Embryonic facial prominence (tissue), 1 donor: ENCODE data around the gene FCRL6.

ENCODE experiments used
- DNase-seq: peaks from one replicate; pipeline ENCODE4 v3.0.0-alpha.2; 2016; ENCODE audit errors: extremely low spot score

FCRL6 gene, protein sequence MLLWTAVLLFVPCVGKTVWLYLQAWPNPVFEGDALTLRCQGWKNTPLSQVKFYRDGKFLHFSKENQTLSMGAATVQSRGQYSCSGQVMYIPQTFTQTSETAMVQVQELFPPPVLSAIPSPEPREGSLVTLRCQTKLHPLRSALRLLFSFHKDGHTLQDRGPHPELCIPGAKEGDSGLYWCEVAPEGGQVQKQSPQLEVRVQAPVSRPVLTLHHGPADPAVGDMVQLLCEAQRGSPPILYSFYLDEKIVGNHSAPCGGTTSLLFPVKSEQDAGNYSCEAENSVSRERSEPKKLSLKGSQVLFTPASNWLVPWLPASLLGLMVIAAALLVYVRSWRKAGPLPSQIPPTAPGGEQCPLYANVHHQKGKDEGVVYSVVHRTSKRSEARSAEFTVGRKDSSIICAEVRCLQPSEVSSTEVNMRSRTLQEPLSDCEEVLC

DNA sequence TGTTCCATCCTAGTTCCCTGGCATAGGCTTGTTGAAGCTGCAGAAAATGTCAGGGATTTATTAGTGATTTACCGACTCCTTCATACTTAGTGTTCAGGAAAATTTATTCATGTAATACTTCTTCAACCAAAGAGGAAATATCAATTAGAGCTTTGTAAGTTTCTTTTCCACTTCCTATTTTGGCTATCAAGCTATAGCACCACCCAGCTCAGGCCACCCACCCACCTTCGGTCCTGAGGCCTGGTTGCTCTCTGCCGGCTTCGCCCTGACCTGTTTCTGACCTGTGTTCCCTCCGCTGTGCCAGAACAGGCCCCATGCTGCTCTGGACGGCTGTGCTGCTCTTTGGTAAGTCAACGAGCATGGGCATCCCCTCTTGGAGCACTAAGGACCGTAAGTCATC lies at the start of gene FCRL6:
Gene FCRL6, plus strand, starts transcription at position 250 of the 400 bp plus-strand sequence. Its CDS starts 65 bp downstream, at position 315.
- DNase-seq: no peak

DNA sequence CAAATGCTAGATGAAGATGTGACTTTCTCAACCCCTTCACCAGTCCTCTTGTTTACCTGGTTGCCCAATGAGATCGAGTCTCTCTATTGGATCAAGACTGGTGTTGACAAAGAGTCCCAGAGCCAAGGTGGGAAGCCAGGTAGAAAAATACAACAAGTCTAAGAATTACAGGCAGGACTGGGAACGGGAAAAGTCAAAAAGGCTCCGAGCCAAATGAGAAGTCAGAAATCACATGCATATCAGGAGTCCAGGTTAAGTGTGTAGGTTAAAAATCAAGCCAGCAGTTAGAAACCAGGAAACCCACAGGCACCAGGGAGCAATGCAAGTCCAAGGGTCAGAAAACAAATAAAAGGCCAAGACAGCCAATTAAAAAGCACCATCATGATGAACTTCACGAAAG lies 48.8 kb upstream of the FCRL6 start:
- DNase-seq: no peak

DNA sequence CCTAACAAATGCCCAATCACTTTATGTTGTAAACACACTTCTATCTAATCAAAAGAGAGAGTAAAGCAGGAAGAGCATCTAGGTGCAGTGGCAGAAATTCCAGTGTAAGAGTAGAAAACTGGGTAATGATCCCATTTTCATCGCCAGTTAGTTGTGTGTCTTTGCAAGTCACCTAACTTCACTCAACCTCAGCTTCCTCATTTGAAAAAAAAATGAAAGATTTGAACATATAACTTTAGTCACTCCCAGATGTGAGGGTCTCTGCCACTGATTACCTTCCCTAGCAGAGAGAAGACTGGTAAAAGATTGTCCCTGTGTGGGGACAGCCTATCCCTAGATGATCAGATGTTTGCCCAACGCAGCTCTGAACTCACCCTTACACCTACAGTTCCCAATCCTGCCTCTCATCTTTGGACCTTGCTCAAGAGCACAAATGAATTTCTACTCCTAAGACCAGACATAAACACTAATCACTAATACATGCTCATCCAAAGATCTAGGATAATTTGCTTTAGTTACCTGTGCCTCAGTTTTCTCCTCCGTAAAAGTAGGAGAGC lies 46.6 kb upstream of the FCRL6 start:
- DNase-seq: no peak

DNA sequence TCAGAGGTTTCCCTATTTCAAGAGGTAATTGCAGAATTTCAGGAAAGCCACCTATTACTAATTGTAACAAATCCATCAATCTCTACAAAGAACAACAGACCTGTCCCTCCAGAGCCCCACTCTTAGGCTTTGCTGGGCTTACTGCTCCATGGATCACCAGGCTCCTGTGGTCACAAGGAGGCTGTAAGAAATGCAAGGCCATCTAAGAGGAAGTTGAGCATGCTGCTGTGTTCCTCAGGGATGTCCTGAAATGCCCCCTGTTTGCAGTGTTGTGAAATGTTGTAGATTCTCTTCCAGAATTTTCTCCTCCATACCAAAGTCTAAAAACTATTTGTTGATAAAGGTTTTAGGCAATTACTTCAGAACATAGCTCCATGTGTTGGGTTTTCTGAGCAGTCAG lies 45.8 kb upstream of the FCRL6 start:
- DNase-seq: no peak

DNA sequence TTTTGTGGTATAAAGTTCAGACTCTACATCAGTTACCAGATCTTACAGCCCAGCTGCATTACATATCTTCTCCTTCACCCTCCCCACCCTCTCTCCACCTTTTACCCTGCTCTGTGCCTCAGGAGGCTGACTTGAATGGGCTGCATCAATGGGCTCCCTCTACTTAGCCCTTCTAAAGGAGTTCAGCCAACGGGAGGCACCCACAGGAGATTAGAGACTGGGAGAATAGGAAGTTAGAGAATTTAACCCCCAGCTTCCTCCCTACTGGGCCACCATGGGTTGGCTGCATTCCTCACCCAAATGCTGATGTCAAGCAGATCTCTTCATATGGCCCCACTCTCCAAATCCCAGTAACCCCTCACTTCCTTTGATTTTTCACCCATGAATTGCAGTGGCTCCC lies 38.5 kb upstream of the FCRL6 start:
- no peak for DNase-seq

DNA sequence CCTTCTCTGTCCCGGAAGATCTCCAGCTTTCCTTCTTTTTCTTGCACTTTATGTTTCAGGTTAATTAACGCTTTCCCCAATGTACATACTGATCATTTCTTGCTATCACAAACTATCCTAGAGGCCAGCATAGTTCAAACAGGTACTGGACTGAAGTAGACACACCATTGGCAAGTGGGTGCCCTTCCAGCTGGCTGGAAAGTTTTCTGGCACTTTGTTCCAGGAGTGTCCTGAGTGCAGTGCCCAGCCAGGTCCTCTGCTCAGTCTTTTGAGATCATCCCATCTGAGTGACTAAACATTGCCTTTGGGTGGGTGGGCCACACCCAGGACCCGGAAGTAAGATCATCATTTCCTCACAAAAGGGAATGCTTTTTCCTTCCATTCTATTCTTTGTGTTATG lies 36.4 kb upstream of the FCRL6 start:
- no peak for DNase-seq

DNA sequence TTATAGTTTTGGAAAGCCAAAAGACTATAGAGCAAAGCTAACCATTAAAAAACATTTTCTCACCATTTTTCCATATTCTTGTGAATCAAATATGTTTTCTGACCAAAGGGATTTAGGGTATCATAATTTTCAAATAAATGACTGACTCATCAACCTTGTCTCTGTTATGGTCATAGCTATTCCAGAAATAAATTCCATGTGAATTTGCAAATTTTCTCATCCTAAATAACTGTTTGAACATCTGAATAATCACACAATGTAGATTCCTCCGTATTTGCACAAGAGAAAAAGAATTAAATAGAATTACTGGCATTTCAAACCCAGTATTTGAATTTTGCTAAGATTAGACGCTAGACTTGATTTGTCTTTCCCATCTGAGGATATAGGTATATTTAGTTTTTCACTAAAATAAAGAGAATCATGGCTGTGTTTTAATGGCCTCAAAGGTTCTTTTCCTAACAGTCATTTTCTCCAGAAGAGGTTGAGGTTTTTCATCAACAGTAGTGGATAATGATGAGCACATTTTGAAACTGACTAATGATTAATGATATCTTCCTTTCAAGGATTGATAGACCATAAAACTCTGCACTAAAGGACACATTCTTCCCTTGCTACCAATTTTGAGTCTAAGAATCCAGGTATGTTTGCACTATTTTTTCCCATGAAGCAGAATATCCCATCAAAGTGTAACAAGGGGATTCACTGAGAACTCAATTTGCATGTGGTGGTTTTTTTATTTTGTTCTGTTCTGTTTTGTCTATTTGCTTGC lies 30.8 kb upstream of the FCRL6 start:
- no peak for DNase-seq

DNA sequence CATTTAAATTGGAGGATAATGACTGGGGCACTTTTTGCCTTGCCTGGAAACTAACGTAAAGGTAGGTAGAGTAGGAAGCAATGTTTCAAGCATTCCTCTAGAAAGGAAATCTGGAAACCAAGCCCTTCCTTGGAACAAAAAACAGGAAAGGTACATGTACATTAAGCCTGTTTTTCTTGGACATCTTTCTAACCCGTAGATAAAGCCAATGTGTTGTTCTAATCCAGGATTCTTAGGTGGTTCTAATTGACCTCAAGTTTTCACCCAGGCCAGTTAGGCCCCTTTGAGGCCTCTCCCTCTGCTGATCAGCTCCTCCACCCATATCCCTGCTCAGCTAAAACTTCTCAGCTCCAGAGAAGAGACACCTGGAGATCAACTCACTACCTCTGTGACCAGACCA lies 27.7 kb upstream of the FCRL6 start:
- DNase-seq: no peak

DNA sequence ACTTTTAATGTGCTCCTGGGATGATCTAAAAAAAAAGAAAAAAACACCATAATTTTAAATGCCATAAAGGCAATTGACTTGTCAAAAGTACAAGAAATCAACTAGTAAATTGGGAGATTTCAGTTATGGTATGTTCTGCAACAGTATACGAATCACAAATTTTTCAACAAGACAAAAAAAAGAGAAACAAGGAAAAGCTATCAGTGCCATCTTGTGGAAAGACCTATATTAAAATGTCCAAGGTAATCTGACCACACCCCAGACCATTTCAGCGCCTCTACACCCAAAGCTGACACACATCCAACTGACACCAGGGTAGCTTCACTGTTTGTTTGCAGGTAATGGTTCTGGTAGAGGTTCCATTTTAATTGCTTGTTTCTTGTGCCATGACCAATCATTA lies 26.4 kb upstream of the FCRL6 start:
- no peak for DNase-seq

DNA sequence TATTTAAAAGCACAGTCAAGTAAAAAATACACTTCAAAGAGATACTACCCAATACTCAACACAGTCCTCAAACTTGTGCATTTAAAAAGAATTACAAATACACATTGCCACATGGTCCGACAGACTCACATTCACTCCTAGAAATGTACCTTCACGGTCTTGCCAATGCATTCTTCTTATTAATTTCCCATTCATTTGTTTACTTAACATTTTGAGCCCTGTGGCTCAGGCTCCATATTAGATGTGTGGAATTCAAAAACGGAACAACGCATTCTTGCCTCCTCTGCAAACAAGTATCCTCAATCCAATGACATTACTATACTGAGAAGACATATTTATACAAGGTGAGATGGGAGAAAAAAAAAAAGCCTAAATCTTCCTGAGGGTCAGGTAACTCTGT lies 23.9 kb upstream of the FCRL6 start:
- DNase-seq: no peak

DNA sequence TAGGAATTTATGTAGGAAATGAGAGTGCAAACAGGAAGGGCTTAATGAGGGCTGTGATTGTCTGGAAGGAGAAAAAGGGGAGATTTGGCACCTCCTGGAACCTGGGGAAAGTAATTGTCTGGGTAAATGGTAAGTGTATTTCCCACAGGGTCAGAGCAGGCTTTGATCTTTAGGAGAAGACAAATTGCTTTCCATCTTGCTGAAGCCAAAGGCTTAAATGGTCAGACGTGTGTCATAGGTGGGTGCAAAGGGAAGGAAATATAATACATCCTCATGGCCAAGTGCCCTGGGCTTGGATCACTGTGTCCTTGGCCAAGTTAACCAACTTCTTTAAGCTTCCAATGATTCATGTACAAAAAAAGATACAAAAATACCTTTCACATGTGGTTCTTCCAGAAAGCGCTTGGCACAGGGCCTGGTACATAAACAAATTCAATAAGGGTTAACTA lies 22.7 kb upstream of the FCRL6 start:
- DNase-seq: no peak

DNA sequence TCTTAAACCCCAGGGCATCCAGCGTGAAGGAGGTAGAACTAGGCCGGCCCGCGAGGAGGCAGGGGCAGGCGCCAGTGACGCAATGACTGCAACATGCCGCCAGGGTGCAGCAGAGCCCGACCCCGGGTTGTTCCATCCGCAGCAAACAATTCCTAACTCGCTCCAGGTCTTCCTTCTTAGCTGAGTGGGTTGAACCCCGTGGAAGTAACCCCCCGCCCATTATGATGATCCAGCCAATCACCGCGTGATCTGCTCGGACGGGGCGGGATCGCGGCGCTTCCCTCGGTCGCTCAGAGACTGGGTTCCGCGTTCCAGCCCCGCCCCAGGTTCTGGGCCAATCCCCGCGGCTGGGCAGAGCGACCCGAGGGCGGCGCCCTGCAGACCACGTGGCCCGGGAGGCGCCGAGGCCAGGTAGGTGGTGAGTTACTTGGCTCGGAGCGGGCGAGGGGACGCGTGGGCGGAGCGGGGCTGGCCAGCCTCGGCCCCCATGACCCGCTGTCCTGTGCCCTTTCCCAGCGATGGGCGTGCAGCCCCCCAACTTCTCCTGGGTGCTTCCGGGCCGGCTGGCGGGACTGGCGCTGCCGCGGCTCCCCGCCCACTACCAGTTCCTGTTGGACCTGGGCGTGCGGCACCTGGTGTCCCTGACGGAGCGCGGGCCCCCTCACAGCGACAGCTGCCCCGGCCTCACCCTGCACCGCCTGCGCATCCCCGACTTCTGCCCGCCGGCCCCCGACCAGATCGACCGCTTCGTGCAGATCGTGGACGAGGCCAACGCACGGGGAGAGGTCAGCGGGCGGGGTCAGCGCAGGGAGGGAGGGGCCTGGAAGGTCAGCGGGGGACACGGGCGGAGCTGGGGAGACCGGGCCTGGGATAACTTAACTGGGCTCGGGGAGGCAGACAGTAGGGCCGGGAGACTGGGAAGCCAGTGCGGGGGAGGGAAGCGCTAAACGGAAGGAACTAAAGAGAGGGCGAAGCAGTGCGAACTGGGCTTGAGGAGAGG lies 21.3 kb upstream of the FCRL6 start, which contains the start of gene DUSP23:
Gene DUSP23, plus strand, starts transcription at position 380 of the 1,000 bp plus-strand sequence. Its CDS starts 139 bp downstream, at position 519.
- peak; percentile 94 for DNase-seq

DNA sequence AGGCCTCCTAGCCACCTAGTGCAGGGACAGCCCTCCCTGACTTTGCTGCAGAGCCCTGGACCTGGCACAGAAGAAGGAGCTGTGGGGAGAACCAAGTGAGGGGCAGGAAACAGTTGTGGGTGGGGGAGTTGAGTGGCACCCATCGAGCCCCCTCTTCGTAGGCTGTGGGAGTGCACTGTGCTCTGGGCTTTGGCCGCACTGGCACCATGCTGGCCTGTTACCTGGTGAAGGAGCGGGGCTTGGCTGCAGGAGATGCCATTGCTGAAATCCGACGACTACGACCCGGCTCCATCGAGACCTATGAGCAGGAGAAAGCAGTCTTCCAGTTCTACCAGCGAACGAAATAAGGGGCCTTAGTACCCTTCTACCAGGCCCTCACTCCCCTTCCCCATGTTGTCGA lies 20.2 kb upstream of the FCRL6 start:
- DNase-seq: no peak

DNA sequence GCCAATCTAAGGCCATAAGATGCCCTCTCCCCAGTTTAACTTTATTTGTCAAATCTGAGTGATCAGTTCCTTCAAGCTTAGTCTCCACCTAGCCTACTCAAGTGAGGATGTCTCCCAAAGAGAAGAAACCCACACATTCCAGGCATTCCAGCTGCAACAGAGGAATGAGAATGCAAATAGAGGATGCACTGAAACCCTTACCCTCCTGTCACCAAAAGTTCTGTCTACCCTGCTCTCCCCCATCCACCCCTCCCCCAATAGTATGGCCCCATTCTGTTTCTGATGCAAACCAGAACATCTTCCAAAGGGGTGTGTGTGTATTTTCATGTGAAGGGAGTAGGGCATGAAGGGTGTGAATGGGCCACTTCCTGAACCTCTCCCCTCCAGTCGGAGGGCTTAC lies 18.4 kb upstream of the FCRL6 start:
- no peak for DNase-seq

DNA sequence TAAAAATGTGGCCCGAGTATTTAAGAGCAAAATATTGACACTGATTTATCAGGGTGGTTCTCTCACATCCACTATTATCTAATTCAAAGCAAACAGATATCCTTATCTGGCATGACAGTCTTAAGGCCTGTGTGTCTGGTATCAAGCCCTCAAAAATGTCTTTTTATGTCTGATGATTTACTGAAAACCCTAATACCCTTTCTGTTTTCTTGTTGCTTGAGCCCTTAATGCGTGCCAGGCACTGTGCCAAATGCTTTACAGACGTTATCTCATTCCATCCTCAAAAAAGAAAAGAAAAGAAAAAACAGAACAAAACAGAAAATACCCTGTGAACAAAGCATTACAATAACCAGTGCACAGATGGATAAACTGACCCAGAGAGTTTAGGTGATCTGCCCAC lies 15.7 kb upstream of the FCRL6 start:
- DNase-seq: no peak

DNA sequence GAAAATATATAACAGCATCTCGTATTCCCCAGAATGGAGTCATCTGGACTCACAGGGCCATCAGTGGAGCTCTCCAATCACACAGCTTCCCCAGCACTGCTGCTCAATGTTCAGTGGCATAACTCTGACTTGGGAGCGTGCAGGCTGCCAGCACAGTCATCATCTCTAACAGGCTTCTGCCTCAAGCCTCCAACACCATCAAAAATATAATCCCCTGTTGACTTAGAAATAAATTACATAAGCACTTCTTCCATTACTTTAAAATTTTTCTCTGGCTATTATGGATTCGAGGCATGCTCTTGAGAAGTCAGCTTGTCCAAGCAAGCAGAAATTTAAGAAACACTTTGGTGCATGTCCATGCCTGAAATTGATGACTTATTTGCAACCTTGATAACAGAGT lies 15.2 kb upstream of the FCRL6 start:
- no peak for DNase-seq

DNA sequence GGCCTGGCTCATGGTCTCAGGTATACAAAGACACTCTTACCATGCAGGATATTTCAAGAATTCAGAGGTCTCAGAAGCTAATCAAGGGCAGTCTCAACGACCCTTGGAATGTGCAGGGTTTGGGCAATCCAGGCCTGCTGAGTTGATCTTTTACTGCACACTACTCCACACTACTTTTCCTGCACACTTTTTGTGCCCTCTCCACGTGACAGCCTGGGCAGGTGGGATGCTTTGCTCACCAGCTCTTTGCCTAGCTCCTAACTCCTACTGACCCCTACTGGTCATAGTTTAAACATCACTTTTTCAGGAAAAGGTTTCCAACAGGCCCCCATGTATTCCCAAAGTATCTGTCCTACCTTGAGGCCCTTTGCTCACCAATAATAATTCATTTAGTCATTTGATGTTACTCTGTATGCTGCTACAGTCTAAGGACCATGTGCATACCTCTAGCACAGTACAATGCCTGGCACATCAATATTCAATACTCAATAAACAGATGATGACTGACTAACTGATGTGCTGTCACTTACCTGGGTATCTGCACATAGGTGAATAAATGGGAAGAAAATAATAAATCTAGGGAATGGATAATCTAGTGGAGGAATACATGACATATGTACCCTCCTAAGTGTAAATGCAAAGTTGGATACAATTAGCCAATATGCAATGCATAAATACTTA lies 11.8 kb upstream of the FCRL6 start:
- no peak for DNase-seq

DNA sequence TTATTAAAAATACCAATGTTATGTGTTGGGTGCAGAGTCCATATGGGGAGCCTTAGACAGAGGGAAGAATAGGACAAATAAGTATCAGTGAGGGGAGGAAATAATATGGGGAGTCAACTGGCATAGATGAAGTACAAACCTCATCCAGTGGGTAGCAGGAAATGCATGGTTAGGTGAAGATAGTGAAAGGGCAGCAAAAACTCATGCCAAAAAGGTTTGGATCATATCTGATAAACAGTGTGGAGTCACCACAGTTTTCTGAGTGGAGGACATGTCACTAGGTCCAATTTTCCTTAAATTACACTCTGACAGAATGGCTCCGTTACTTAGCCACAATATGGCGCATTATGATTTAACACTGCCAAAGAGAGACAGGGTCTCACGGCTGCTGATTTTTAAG lies 11.1 kb upstream of the FCRL6 start:
- DNase-seq: no peak

DNA sequence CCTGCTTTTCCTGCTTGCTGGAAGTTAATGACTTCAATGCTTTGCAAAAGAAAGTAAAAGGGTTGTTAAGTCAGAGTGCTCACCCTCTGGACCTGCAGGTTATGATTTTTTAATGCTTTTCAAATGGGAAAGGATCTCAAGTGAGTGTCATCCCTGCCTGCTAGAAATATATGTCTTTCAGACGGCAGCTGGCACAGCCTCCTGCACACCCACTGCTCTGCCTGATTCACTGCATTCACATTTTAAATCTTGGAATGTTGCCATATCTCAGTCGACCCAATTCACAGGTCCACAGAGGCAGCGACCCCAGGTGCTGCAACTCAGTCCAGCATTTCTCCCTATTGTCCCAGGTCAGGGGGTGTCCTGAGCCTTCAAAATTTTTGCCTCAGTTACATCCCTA lies 10.7 kb upstream of the FCRL6 start:
- no peak for DNase-seq

DNA sequence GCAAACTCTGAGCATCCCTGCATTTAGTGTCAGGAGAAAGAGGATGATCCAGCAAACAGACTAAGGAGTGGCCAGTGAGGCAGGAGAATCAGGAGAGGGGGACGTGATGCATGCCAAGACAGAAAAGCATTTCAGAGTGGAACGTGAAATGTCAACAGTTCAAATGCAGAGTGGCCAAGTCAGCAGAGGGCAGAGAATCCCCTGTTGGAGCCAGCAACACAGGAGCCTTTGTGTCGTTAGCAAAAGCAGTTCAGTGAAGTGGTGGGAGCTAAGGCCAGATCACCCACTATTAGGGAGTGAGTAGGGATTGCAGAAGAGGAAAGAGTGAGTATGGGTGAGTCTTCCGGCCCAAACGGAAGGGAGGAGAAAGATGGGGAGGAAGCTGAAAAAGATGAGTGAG lies 6.6 kb upstream of the FCRL6 start:
- no peak for DNase-seq

DNA sequence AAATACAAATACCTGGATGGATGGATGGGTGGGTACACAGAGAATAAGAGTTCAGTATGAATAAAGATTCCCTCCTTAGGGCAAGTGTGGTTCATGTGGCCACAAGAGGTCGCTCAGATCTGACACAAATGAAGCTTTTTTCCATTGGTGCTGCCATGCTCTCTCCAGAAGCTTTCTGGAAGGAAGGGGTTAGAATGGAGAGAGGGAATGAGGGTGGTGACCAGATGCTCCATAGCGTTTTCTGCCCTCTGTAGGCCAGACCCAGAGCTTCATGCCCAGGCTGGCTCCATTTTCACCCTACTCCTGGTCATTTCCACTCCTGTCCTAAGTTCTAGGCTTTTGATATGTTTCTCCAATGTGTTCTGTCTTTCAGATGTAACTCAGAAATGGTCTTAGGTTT lies 3.3 kb upstream of the FCRL6 start:
- no peak for DNase-seq
